ENCODE measurements around the gene PDZD8.

PDZD8 gene

DNA sequence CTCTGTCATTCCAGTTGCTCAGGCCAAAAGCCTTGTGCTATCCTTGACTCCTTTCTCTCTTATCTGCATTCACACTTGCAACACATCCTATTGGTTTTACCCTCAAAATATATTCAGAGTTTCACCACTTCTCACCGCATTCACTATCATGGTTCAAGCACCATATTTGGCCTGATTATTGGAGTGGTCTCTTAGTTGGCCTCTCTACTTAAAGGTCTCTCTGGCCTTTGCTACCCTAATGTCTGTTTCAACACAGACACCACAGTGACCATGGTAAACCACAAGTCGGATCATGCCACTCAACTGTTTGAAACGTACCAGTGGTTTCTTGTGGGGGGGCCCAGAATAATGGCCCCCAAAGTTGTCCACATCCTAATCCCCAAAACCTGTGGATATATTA, 15.2 kb upstream of the PDZD8 start:
- no peak for DNase-seq

DNA sequence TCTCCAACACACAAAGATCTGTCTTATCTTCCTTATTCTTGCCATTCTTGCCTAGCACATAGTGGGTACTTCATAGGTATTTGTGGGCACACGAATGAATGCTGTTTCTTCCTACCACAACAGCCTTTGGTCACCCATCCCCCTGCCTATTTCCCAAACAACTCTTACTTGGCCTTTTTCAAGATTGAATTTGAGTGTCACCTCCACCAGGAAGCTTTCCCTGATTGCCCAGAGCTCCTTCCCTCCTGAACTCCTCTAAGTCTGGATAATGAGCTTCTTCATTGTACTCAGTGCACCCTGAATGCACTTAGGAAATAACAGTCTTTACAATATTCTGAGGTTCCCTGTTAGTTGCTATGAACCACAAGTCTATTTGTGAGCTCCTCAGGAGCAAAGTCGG, 11.6 kb upstream of the PDZD8 start:
- no peak for DNase-seq

DNA sequence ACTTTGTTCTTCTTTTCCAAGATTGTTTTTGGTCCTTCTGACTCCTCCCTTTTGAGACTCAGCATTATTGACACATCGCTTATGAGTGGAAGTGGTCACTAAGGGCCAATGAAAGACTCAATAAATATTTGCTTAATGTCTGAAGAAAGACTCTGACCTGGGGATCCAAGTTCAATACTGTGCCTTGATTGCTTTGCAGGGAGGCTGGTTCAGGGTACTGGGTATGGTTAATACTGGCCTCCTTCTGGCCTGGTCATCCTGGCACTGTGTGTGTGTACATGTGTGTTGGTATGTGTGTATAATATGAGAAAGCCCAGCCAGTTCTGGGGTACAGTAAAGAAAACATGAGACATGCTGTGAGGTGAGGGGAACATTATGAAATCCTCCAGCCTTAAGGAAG, 7.6 kb upstream of the PDZD8 start:
- no peak for DNase-seq

DNA sequence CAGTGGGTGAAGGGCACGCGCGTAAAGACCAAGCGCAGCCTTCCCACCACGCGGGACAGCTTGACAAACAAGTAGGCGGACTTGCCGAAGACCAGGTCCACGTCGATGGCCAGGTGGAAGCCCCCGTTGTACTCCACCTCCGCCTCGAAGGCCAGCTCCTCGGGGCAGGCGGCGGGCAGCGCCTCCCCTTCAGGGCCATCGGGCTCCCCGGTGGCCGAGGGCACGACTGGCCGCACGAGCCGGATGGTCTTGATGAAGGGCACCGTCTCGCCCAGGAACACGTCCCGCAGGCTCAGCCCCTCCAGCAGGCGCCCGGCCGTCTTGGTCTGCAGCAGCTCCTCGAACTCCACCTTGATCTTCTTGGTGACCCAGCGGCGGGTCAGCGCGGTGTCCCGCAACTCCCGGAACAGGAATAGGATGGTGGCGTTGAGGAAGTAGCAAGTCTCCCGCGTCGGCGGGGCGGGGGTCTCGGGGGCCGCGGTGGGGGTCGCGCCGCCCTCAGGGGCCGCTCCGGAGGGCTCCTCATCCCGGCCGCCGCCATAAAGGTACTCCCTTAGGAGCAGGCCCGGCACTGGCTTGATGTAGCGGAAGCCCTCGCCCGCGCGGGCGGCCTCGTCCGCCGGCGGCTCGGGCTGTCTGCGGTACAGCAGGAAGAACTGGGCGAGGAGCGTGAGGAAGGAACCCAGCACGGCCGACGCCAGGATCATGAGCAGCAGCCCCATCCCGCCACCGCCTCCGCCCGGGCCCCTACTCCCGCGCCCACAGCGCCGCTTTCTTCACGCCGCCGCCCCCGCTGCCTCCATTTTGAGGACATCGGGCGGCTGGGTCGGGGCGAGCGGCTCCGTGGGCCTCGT, 507 bp downstream of the PDZD8 start:
- DNase-seq = no peak

DNA sequence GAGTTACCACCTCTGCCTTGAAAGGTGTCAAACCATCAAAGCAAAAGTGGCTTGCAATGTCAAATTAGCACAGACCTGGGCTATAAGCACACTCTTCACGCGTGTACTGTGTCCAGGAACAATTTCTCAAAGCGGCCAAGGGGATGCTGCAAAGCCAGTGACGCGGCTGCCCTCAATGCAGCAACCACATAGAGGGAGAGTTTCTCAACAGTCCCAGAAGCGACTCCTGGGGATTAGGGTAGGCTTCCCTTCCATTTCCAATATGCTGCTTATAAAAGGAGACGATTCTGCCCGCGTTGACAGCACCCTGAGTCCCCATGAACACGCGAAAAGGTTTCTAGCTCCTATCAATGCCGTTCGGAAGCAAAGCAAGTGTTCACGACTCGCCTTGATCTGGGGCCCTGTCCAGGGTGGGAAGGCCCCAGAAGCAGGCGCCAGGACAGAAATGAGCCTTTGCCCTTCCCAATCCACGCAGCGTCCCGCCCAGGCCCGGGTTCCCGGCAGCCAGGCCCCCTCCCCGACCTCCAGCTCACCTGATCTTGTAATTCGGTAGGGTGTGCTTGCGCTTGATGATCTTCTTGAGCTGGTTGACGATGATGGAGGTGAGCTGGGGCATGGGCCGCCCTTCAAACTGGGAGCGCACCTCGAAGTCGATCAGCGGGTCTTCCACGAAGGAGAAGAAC, 1.3 kb downstream of the PDZD8 start:
- DNase-seq = no peak

DNA sequence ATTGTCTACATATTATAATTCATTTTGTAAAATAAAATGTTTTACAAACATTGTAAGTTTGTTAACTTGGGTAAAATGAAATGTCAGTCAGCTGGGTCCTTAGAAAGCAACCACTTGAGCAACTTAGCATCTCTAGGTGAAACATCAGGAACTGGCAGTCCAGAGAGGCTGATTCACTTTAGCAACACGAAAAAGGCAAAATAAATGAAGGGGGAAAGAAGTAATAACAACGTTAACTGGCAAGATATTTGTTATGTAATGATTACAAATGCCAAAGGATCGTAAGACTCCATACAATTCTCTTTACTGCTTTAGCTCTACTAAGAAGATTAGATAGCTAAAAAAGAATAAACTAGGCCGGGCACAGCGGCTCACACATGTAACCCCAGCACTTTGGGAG, 5.0 kb downstream of the PDZD8 start:
- DNase-seq = no peak

DNA sequence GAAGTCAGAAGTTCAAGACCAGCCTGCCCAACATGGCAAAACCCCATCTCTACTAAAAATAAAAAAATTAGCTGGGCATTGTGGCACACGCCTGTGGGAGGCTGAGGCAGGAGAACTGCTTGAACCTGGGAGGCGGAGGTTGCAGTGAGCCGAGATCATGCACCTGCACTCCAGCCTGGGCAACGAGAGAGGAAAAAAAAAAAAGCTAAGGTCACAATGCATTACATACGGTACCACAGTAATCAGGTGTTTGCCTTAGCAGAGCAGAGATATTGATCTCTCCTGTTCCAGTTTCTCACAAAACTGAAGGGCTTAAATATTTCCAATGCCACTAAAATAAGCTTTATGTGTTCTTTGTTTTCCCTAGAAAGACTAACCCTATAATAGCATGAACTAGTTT, 7.5 kb downstream of the PDZD8 start:
- DNase-seq = no peak

DNA sequence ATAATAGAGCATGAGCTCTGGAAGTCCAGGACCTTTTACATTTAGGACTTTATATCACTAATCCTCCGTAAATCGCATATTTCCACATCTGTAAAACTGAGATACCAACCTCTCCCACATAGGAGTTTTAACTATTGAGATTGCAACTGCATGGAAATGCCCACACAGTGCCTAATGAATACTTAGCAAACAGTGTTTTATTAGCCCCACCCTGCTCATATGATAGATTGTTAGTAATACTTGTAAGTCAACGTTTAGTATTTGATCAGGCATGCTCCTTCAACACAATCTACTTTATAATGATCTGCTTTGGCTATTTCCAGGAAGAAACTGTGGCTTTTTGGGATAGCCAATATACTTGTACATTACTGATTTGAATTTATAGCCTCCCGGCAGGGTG, 8.5 kb downstream of the PDZD8 start:
- no peak for DNase-seq

DNA sequence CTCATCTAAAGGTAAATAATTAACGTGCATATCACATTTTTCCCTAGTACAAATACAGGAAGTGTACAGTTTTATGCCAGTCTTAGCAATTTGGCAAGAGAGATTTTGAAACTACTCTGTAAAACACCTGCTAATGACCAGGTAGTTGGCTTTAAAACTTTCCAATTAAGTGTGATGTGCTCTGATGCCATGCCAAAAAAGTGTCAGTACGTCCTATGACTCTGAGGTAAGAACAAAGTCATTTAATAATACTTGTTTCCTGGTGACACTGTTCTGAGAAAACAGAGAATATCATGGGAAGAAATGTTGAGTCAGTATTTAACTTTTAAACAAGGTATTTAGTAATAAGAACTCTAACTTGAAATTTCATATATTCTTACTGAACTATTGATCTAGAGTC, 9.6 kb downstream of the PDZD8 start:
- DNase-seq = no peak

DNA sequence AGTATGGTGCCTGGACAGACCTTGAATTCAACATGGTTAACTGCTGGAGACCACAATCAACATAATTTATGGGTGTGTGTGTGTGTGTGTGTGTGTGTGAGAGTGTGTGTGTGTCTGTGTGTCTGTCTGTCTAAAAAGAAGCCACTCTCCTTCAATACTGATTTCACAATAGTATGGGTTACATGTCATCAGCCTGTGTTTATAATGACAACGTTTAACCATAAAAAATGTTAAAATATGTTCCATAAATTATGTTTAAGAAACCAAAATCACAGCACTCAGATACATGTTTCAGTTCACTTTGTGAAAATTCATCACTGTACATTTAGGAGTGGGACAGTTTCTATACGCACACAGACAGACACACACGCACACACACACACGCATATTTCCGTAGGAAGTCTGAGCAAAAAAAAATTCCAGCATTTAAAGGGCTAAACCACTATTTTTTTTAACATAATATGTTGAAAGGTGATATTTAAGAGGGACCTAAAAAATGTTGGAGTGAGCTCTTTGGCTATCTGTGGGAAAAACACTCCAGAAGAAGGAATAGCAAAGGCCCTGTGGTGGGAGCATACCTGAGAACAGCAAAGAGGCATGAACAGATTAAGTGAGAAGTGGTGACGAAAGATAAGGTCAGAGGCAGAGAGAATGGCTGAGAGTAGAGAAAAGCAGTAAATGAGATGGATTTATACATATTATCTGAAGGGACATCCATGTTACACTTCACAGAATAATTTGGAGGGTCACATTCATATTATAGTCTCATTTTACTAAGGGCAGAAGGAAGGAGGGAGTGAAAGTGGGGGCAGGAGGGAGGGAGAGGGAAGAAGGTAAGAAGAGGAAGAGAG, 10.9 kb downstream of the PDZD8 start:
- no peak for DNase-seq

DNA sequence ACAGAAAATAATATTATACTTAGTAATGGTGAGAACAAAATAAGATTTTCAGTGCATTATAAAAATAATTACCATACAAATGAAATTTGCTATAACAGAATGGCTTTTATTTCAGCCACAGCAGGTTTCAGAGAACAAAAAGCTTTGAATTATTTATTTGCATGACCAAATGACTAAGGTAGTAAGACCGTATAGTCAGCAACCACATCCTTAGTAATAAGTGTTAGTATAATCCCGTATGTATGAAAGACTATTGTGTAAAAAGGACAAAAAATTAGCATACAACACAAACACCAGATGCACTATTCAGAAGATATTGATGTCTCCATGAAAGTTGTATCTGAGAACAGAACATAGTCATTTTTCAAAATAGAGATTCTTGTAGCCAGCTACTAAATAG, 12.2 kb downstream of the PDZD8 start:
- DNase-seq = no peak

DNA sequence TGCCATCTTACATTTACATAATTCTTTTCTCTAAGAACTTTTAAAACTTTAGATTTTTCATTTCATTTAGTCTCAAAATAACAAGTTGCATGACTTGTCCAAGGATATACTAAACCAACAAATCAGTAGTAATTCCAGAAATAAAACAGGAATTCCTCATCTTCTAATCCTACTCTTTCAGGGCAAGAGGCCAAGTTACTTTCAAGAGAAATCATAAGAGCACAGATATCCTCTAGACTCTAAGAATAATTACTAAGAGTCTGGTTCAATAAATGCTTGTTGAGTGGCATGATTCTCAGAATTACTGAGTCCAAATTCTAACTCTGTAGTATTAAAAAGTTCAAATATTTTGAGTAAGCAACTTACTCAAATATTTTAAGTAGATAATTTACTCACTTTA, 12.9 kb downstream of the PDZD8 start:
- DNase-seq = no peak

DNA sequence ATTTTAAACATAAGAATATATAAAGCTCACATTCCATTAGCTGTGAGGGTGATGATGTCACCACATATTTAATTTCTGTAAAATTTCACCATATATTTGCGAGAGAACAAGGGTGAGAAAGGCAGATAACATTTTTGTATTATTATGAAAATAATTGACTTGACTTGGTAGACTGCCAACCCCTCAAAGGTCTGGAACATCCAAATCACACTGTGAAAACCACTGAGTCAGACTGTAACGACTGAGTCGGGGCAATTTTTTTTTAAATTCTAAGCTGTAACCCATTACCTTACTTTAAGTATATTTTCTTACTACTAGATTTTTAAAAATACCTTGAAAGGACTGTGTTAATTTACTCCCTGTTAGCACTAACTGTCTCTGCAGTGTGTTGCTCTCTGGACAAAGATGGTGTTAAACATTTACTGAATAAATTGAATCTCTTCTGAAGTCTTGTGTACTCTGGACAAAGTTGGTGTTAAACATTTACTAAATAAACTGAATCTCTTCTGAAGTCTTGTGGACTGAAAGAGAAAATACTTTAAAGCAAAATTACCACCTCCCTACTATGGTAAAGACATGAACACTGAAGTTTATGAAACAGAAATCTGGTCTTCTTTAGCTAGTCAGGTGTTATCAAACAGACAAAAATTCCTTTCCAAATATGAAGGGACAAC, 14.1 kb downstream of the PDZD8 start:
- no peak for DNase-seq

DNA sequence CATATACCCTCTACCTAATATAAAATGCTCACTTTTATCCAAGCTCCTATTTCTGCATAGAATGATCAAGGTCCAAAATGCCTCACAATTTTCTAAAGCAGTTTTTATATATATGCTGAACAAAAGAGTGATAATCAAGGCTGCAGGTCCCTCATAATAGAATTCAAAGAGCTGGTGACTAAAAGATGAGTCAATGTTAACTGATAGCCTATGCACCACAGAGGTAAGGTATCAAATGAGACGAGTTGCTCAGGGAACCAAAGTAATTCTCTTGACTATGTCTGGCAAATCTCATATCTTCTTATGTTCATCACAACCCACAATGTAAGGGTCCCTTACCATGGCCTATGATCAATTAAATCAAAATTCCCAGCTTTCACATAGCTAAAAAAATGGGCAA, 15.2 kb downstream of the PDZD8 start:
- DNase-seq = no peak

DNA sequence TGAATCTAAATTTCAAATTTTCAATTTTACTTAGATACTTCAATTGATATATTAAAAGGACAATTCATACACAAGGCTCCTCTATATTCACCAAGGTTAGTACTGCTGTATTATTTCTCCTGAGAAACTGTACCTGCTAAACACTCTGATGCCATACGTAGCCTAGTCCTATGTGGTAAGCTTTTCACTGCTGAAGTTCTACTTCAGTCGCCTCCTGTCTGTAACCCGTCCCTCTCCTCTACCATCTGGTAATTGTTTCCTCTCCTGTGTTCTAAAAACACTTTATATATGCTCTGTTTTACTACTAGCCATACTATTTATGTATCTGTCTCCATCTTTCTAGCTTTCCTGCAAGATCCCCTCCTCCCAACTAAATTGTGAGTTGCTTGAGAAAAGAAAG, 20.2 kb downstream of the PDZD8 start:
- DNase-seq = no peak

DNA sequence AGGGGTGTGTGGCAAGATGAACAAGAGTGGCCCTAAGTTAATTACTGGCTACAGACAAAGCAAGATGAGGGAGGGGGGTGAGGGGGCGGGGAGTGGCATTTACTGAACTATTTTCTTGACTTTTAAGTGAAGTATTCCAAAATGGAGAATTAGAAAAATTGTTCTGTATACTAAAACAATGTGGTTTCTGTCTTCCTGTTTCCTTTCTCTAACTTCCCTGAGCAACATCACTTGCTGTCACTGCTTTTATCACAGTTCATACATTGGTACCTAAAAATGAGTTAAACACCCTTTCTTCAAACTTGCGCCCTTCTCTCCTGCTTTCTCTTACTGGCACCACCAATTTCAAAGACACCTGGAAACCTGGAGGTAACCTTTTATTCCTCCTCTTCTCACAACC, 21.6 kb downstream of the PDZD8 start:
- DNase-seq = no peak

DNA sequence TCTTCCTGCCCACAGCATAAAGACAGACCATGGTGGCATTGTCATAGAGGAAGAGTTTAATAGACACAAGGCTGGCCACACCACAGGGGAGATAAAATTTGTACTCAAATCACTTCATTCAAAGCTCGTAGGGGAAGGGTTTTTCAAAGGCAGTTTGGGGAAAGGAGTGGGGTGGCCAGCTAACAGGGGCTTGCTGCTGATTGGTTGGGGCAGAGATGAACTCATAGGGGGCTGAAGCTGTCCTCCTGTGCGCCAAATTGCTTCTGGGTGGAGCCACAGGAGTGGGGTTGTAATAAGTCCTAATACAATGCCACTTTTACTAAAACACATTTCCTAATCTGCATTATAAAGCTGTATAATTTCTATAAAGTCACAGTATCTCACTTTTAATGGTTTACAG, 22.5 kb downstream of the PDZD8 start:
- no peak for DNase-seq

DNA sequence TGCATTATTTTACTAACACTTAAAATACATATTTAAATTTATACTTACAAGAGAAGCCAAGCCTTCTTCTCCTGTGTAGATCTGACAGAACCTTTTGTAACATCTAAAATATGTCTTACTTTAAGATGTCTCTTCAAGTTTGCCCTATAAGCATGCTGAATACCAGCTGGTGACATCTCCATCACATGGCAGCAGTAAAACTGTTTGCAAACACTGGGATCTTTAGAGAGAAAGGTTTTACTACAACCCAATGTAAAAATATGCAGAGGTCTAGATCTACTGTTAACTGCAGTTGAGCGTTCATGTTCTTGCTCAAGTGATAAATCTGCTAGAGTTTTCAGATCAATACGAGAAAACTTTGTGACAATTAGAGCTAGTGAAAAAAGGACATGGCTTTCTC, 23.2 kb downstream of the PDZD8 start:
- DNase-seq = no peak

DNA sequence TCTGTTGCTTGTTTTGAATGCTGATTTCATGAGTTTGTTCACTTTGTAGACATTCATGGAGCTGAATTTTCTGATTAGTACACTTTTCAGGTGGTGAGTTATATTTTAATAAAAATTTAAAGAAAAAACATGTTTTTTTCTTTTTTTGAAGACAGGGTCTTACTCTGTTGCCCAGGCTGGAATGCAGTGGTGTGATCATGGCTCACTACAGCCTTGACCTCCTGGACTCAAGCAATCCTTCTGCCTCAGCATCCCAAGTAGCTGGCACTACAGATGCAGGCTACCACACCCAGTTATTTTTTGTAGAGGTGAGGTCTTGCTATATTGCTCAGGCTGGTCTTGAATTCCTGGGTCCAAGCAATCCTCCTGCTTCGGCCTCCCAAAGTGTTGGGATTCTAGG, 23.7 kb downstream of the PDZD8 start:
- DNase-seq = no peak

DNA sequence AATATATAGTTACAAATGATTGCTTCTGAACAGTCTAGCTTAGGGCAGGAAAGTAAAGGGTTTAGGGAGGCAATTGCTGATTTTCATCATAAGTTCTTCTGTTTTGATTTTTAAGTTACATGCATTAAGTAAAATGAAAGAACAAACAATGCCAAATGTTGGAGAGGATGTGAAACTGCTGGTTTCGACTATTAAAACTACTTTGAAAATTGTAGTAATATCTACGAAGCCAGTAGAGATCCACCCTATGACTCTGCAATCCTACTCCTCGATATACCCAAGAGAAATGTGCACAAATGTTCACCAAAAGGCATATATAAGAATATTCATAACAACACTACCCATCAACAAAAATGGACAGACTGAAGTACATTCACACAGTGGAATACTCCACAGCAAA, 24.3 kb downstream of the PDZD8 start:
- DNase-seq = no peak

DNA sequence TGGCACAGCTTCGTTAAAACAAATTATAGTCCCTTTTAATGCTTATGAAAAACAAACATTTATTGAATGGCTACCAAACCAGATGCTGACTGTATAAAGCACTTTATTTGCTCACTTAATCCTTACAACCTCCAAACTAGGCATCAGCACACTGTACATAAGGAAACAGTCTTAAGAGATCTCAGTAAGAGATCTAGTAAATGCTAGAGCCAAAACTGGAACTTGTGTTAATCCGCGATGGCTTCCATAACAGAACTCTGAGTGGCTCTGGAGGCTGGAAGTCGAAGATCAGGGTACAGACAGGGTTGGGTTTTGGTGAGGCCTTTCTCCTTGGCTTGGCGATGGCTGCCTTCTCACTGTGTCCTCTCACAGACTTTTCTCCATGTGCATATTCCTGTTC, 27.0 kb downstream of the PDZD8 start:
- no peak for DNase-seq

DNA sequence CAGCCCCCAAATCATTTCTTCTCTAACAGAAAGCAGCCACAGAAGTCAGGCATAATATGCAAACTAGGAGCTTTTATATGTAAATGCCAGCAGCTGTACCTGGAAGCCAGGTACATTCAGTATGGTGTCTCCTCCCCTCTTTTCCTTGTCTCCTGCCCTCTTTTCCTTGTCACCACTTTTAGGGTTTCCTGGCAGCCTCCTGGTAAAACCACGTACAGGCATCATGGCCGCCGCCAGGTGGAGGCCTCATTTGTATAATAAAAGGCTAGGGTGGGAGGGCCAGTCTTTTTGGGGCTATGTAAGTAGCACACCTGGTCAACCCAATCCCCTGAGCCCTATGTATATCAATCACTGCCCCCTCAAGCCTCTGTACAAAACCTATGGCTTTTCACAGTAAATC, 28.7 kb downstream of the PDZD8 start:
- no peak for DNase-seq

DNA sequence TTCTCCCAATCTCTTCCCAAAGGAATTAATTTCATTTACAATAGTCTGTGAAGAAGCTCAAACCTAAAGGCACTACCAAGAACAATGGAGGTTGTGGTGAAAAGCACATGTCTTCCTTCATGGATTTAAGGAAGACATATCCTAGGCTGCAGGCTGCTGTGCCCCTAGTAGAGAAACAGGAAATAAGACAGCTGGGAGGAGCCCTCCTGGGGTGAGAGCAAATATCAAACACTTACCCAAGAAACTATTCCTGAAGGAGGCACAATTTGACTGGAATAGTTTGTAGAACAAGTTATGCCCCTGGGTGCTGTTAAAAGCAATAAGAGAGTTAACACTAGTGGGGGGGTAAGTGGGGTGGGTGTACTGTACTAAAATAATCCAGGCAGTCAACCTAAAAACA, 30.1 kb downstream of the PDZD8 start:
- no peak for DNase-seq
